HG02970 (cell line): Measurements from ENCODE around the gene ANKRD55.
"Not testable (repeated sequence)": the region's sequence is repeated elsewhere in the genome, so short reads cannot be mapped to it uniquely, and the experiment has no call there.

ENCODE experiments used
- ATAC-seq: cut with Tn5 transposase; IDR thresholded peaks from one replicate; pipeline ENCODE4 v1.9.1; 2021; ENCODE audit warnings: mild to moderate bottlenecking, moderate library complexity, moderate number of reproducible peaks; ENCODE audit not compliant: unreplicated experiment, low FRiP score

The ANKRD55 gene

GRCh38 chr5:56255502-56255901 lies 22.4 kb upstream of the ANKRD55 start:
- no peak for ATAC-seq

- ATAC-seq: no peak
These were observed 20.8 kb upstream of the ANKRD55 start for GRCh38 chr5:56253924-56254323.

- no peak for ATAC-seq
These were observed 20.0 kb upstream of the ANKRD55 start for GRCh38 chr5:56253126-56253525.

GRCh38 chr5:56251918-56252553 lies 18.9 kb upstream of the ANKRD55 start:
- ATAC-seq: no peak

- ATAC-seq: no peak
These were observed 18.3 kb upstream of the ANKRD55 start for GRCh38 chr5:56251440-56251839.

- ATAC-seq: no peak
These were observed 16.9 kb upstream of the ANKRD55 start for GRCh38 chr5:56250011-56250410.

GRCh38 chr5:56249085-56249484 lies 16.0 kb upstream of the ANKRD55 start:
- ATAC-seq: not testable (repeated sequence)

GRCh38 chr5:56247592-56247991 lies 14.5 kb upstream of the ANKRD55 start:
- no peak for ATAC-seq

GRCh38 chr5:56246769-56247168 lies 13.6 kb upstream of the ANKRD55 start:
- no peak for ATAC-seq

GRCh38 chr5:56245481-56245880 lies 12.4 kb upstream of the ANKRD55 start:
- ATAC-seq: no peak

GRCh38 chr5:56244627-56245026 lies 11.5 kb upstream of the ANKRD55 start:
- ATAC-seq: no peak

GRCh38 chr5:56242271-56242670 lies 9.1 kb upstream of the ANKRD55 start:
- not testable (repeated sequence) for ATAC-seq

- ATAC-seq: no peak
These were observed 592 bp downstream of the ANKRD55 start for GRCh38 chr5:56232538-56232937.

- no peak for ATAC-seq
These were observed 2.6 kb downstream of the ANKRD55 start for GRCh38 chr5:56230576-56230975.

GRCh38 chr5:56229111-56229510 lies 4.0 kb downstream of the ANKRD55 start:
- no peak for ATAC-seq

GRCh38 chr5:56228631-56229030 lies 4.5 kb downstream of the ANKRD55 start:
- no peak for ATAC-seq

GRCh38 chr5:56227691-56228090 lies 5.4 kb downstream of the ANKRD55 start:
- no peak for ATAC-seq

- ATAC-seq: not testable (repeated sequence)
These were observed 9.8 kb downstream of the ANKRD55 start for GRCh38 chr5:56223298-56223697.

- not testable (repeated sequence) for ATAC-seq
These were observed 11.5 kb downstream of the ANKRD55 start for GRCh38 chr5:56221601-56222000.

- ATAC-seq: no peak
These were observed 17.9 kb downstream of the ANKRD55 start for GRCh38 chr5:56215019-56215830.

- ATAC-seq: not testable (repeated sequence)
These were observed 19.1 kb downstream of the ANKRD55 start for GRCh38 chr5:56213886-56214535.
